Stimulated activated CD4-positive, alpha-beta T cell treated with anti-CD3 and anti-CD28 coated beads, TNF-alpha, amount 100 ng/mL, for 1 hour (primary cell): ENCODE results near the gene CCM2.
"Not testable (repeated sequence)": the region's sequence is repeated elsewhere in the genome, so short reads cannot be mapped to it uniquely, and the experiment has no call there.

Experiments
- DNase-seq, 3 donors: peaks; one replicate each; pipeline ENCODE4 v3.0.0-alpha.2; 2020; ENCODE audit warnings: low read depth in 3 of 3, low spot score in 1 of 3

The CCM2 gene

DNA sequence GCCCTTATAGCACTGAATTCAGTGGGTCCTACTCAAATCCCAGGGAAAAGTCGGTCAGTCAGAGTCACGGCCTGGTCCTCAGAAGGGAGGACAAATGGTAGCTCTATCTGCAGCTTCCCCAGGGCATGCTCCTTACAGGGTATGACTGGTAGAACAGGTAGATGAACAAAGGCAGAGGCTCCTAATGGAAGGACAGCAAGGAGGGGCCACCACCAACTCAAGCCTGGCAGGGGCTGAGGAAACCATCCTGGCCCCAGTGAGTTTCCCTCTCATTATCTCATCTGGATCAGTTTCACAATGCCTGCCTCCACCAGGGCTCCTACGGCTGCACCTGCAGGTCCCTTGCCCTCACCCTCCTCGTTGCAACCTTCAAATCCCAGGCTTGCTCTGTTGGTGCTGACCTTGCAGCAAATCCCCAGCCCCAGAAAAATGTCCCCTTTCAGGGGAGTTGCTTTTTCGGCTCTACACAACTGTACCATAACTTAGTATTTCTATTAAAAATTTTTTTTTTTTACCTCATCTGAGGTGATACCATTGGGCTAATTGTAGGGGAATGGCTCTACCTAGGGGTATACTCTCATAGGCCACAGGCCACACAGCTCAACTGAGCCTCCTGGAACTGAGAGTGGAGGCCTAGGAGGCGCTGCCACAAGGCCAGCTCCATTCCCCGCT is 18.8 kb upstream of the CCM2 start:
- no peak for DNase-seq

DNA sequence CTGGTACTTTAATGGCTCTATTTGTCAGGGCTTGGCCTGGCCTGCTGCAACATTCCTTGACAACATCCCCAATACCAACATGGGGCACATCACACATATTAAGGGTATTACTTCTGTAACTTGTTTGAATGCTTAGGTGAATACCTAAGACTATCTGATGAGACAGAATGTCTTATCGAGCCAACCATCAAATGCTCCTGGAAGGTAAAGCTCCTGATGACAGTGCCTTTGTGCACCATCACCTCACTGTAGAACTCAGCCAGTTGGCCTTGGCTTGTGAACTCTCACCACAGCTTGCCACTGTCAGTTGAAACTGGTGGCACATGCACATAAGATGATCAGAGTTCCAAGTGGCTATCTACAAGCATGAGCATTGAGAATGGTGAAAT is 17.5 kb upstream of the CCM2 start:
- DNase-seq, result no peak

DNA sequence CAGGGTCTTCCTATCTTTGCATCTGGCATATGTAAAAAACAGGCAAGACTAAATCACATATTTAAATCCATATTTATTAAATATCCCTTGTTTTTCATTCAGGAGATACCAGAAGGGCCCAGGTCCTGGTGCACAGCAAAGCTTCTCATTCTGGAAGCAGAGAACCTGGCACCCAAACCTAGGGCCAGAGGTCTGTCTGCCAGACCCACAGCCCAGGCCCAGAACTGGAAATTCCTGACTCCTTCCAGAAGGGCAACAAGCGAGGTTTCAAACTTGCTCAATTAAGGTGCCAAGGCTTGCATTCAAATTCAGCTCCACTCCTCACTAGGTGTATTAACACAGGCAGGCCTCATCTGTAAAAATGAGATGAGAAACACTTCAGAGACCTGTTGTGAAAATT is 17.0 kb upstream of the CCM2 start:
- no peak for DNase-seq

DNA sequence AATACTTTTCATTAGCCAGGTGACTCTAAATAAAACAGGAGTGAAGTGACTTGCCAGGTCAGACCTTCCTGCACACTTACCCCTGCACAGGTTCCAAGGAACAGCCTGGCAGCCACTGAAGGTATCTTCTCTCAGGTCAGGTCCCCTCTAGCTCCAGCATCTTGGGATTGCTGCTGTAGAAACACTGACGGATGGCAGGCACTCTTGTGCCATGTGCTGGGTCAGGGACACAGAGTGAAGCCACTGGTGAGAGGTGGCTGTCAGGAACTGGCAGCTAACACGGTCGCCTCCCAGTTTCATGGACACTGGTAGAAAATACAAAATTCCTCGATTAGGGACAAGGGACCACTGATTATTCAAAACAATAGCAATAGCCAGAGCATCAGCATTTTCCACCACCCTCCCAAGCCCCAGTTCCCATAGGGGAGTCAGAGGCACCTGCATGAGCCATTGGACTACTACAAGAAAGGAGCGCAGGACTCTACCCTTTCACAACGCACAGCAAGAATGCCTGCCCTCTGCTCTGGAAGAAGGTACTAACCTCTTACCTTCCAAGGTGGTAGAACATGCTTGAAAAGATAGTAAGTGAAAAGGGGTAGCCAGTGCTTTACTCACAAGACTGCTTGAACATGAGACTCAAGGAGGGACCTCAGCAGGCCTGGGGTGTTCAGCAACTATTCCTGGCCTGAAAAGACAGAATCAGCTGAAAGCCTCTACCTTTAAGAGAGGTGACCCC is 16.1 kb upstream of the CCM2 start:
- no peak for DNase-seq

DNA sequence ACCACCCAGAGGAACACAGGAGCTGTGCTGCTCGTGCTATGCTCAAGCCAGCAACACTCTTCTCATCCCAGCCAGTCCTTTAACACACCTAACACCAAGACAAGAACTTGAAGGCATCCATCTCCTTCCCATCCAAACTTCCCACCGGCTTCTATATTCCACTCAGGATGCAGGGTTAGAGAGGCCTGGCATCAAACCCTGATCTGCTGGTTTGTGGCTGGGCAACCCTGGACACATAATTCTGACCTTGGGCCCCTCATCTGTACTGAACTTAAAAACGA is 15.6 kb upstream of the CCM2 start:
- no peak for DNase-seq

DNA sequence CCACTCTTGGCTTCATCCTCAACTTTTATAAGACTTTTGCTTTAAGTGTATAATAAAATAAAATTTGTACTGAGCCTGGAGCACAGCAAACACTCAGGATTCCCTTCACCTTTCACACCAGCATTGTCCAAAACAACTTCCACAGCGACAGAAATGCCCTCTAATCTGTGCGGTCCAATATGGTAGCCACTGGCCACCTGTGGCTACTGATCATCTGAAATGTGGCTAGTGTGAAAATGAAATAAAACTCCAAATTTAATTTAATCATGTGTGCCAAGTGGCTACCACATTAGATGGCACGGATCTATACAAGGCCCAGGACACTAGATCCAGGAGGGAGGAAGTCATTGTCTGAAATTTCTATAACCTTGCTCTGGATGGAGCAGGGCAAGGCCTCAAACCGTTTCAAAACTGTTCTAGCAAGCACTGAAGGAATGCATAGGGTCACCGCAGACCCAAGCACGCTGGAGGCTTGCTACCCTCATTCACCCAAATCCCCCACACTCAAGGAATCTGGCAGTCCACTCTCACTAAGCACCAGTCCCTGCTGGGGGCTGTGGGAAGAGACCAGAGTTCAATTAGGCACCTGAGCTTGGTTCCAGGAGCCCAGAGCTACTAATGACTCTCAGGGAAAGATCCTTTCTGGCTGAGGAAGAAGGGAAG is 14.8 kb upstream of the CCM2 start:
- no peak for DNase-seq

DNA sequence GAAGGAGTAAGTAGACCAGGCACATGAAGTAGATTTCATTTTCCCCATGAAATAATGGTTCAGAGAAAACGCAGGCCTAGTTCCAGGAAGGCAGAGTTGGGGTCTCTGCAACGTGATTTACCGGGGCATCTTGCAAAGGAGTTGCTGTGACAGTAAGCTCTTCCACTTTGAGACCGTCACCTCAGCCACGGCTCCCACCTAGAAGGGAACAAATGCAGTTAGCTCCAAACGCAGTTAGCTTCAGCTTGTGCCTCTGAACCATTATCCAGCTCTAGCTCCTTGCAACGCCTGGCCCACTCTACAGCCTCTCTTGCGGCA is 14.1 kb upstream of the CCM2 start:
- DNase-seq, result no peak

DNA sequence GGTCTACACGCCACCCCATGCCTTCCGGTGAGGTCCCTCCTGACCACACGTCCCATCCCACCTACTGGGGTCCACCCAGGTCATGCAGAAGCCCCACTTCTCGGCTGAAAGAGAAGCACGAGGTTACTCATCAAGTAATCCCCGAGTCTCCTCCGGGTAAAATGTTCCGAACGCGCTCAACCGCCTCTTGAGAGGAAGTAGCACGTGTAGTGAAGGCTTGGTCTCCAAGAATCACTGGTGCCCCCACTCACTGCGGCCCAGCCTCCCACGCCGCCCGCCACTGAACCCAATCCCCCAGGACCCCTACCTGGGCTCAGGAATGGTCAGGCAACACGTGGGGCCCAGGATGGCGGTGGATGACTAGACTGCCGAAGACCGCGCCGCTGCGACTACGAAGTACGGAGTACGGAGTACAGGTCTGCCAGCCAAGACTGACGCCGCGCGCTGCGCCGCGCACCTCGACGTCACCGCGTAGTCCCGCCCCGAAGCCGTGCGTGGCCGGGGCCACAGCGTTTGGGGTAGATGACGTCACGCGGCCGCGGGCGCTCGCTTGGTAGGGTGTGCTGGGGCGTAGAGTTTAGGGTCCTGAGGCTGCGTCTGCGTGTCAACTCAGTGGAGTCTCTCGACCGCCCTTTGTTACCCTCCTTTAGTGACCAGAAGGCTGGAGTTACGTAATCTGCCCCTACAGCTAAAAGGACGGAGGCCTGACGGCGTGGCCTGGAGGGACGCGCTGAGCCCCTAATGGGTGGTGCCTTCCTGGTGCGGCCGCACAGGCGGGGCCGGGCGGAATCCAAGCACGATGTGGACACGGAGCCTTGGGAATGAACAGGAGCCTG is 13.6 kb upstream of the CCM2 start:
- DNase-seq, result peak; percentile 74 to 96 (median 90)

DNA sequence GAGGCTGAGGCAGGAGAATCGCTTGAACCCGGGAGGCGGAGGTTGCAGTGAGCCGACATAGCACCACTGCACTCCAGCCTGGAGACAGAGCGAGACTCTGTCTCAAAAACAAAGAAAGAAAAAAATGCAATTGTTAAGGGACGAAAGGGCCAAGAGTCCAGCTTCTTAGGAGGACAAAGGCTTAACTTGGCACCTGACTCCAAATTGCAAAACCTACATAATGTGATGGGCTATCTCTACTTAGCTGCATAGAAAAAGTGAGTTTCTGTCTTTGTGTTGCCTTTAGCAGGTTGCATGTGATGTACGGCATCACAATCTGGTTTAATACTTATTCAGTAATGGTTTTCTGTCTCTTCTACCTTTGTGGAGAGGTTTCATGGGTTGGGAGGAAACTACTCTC is 12.5 kb upstream of the CCM2 start:
- no peak for DNase-seq

DNA sequence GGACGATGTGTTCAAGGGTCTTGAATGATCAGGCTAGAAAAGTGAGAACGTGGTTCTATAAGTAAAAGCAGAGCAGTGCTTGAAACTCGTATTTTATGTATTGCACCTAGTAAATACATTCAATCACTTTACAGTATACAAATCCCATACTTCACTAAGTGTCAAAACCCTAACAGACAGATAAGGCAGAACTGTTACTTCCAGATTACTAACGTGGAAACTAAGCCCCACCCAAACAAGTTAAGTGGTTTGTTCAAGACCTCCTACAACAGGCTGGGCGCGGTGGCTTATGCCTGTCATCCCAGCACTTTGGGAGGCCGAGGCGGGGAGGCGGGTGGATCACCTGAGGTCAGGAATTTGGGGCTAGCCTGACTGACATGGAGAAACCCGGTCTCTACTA is 12.0 kb upstream of the CCM2 start:
- DNase-seq, result no peak

DNA sequence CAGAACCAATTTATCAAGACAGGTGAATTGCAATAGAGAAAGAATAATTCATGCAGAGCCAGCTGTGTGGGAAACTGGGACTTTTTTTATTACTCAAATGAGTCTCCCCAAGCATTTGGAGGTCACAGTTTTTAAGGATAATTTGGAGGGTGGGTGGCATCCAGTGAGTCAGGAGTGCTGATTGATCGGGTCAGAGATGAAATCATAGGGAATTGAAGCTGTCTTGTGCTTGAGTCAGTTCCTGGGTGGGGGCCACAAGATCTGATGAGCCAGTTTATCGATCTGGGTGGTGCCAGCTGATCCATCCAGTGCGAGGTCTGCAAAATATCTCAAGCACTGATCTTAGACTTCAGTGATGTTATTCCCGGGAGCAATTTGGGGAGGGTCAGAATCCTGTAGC is 11.3 kb upstream of the CCM2 start:
- no peak for DNase-seq

DNA sequence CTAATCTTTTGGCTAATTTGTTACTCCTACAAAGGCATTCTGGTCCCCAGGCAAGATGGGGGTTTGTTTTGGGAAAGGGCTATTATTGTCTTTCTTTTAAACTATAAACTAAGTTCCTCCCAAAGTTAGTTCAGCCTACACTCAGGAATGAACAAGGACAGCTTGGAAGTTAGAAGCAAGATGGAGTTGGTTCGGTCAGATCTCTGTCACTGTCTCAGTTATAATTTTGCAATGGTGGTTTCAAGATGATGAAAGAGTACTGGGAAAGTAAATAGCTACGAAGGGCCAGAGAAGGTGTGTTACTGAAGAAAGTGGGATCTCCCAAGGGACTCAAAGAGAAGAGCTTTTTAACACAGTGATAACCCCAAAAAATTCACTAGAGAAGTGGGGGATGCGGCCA is 10.9 kb upstream of the CCM2 start:
- DNase-seq, result no peak

DNA sequence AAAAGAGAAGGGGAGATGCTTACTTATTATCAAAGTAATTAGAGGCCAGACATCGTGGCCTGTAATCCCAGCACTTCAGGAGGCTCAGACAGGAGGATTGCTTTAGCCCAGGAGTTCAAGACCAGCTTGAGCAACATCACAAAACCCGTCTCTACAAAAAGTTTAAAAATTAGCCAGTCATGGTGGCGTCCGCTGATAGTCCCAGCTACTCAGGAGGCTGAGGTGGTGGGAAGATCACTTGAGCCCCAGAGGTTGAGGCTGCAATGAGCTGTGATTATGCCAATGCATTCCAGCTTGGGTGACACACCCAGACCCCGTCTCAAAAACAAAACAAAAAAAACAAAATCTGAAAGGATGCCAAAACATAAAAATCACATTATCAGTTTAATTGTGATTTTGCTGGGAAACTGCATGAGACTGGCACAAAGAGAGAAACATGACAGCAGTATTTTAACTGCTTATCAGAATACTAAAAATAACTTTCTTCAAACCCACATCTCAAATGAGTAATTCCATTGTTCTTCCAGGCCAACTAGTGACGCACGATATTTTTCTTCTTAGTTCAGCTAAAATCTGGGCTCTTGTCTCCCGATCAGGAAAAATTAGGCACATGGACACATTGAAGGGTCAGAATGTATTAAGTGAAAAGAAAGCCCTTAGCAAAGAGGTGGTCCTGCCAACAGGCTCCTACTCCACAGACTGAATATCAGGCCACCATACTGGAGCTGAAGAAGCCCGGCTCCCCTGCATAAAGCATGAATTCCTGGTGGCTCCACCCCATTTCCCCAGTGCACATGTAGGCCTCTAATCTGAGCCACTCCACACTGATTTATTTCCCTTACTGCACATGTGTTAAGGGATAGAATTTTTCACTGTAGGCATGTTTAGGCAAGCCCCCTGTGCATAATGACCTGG is 9.6 kb upstream of the CCM2 start:
- no peak for DNase-seq

DNA sequence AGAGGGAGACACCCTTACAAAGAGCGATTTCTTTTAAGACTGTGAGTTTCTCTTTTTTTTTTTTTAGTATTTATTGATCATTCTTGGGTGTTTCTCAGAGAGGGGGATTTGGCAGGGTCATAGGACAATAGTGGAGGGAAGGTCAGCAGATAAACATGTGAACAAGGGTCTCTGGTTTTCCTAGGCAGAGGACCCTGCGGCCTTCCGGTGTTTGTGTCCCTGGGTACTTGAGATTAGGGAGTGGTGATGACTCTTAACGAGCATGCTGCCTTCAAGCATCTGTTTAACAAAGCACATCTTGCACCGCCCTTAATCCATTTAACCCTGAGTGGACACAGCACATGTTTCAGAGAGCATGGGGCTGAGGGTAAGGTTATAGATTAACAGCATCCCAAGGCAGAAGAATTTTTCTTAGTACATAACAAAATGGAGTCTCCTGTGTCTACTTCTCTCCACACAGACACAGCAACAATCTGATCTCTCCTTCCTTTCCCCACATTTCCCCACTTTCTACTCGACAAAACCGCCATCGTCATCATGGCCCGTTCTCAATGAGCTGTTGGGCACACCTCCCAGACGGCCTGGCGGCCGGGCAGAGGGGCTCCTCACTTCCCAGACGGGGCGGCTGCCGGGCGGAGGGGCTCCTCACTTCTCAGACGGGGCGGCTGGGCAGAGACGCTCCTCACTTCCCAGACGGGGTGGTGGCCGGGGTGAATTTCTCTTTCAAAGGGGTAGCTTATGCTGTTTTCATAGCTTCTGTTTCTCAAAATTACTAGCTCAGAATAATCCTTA is 7.8 kb upstream of the CCM2 start:
- DNase-seq, result not testable (repeated sequence)

DNA sequence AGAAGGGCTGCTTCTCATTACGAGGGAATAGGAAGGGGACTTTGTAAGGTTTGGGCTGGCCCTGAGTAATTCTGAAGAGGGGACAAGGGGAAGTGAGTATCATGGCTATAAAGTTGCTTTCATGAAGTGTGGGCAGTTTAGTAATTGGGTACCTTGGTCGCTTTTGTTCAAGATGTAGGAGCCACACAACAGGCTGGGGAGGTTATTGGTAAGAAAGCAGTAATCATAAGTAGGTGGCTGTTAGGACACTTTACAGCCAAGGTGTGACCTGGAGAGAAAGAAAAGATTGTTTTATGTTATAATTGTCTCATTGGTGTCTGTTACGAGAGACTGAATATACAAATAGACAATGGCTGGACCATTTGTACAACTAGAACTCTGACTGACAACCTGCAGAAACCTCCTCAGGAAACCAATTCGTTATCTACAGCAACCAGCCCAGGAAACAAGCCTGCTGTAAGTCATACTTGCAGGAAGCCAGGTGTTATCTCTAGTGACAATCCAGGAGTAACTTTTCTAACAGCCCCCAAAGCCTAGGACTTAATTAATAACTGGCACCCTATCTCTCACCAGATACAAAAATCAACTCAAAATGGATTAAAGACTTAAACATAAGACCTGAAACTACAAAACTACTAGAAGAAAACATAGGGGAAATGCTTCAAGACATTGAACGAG is 5.0 kb upstream of the CCM2 start:
- no peak for DNase-seq

DNA sequence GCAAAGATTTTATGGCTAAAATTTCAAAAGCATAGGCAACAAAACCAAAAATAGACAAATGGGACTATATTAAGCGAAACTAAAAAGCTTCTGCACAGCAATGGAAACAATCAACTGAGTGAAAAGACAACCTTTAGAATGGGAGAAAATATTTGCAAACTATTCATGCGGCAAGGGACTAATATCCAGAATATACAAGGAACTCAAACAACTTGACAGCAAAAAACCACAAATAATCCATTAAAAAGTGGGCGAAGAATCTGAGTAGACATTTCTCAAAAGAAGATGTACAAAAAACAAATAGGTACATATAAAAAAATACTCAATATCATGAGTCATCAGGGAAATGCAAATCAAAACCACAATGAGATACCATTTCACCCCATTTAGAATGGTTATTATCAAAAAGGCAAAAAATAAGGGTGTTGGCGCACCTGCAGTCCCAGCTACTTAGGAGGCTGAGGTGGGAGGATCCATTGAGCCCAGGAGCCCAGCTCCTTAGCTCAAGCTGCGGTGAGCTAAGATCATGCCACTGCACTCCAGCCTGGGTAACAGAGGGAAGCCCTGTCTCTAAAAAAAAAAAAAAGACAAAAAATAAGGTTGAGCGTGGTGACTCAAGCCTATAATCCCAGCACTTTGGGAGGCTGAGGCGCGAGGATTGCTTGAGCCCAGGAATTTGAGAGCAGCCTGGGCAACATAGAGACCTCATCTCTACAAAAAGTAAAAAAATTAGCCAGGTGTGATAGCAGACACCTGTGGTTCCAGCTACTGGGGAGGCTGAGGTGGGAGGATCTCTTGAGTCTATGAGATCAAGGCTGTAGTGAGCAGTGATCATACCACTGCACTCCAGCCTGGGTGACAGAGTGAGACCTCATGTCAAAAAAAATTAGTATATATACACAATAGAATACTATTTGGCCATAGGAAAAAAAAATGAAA is 4.2 kb upstream of the CCM2 start:
- no peak for DNase-seq

DNA sequence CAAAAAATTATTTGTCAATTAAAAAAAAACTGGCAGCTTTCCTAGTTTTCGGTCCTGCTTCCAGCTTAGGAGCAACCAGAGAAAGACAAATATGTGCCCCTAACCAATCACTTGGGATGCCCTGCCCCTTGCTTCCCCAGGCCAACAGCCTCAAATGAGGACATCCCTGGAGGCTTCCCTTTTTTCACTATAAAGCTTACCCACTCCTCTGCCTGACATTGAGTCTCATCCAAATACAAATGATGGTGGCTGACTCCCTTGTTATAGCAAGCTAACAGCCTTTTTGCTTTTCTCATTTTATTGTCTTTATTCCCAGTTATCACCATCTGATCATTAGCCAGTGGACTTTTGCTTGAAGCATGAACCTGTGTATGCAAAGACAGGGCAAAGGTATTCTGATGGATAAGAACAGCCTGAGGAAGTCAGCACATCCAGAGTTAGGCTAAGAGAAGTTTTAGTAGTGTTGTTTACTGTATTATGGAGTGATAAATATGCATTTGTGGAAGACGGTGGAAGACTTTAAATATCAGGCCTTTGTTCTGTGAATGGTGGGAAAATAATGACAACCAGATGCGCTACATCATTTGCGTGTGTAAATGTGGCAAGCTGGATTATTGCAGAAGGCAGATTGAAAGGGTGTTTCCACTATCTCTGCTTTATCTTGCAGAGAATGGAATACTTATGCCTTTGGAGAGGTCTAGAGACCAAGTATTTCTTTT is 1.7 kb upstream of the CCM2 start:
- no peak for DNase-seq
